GM19099 (cell line): Measurements from ENCODE around the gene TP53BP2.

Experiments used
- POLR2A ChIP-seq: IDR thresholded peaks from 3 replicates; pipeline ENCODE4 v1.6.1; 2011; ENCODE audit warnings: low read depth; ENCODE audit not compliant: insufficient read length; ENCODE audit errors: extremely low read depth

The TP53BP2 gene

DNA sequence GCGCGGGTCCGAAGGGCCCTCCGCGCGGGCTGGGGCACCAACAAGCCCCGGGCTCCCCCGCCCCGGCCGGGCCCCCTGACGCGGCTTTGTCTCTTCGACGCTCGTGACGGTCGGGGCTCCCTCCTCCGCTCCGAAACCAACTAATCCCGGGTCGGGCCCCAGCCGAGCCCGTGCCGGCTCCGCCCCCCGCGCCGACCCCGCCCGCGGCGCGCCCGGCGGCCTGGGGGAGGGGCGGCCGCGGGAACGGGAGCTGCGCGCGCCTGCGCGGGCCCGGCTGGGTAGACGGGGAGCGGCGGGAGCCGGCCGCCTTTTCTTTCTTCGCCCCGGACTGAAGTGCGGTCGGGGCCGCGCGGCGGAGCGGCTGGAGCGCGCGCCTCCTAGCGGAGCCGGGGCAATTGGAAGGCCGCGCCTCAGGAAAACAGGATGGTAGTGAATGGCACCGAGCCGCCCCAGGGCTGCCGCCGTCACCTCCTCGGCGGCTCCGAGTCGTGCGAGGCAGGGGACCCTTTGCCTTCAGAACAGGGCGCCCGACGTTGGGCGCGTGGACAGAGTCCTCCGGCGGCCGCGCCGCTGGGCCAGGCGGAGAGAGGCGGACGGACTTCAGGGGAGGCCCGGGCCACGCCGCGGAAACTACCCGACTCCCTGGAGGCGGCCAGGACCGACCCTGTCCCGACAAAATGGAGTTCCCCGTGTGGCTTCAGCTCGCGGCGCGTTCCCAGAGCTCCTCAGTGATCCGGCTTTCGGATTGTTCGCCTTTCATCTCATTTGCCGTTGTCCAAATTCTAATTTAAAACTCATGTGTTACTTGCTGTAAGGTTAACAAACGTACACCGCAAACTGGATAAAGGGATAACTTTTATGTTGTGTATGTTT lies at the start of gene TP53BP2:
Gene TP53BP2, minus strand, starts transcription at position 138 of the 873 bp plus-strand sequence. CDS start 267 bp downstream, outside the sequence.
- peak; percentile 79 for TF ChIP-seq POLR2A

GRCh38 chr1:223887747-223888418 lies 42.1 kb upstream of the TP53BP2 start:
- TF ChIP-seq POLR2A = no peak

DNA sequence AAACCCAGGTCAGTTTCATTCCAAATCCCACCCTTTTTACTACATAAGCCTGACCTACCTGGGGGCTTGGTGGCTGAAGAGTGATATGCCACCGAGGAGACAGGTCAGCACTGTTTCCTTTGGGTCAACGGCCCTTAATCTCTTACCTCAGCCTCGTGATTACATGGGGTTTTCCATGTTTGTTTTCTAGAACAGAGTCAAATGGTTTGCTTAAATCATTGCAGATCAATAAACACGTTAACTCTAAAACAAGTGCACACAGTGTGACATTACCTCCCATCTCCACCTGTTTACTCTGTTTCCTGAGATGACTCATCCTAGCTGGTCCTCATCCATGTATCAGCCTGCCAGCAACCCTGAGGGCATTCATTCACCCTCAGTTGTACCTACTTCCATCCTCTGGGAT lies 40.8 kb upstream of the TP53BP2 start:
- TF ChIP-seq POLR2A = no peak

GRCh38 chr1:223885614-223886013 lies 39.9 kb upstream of the TP53BP2 start:
- no peak for TF ChIP-seq POLR2A

- TF ChIP-seq POLR2A = no peak
These were observed 33.0 kb upstream of the TP53BP2 start for GRCh38 chr1:223878598-223879325.

GRCh38 chr1:223877804-223878203 lies 32.1 kb upstream of the TP53BP2 start:
- TF ChIP-seq POLR2A = no peak

- no peak for TF ChIP-seq POLR2A
These were observed 30.8 kb upstream of the TP53BP2 start for GRCh38 chr1:223876590-223876989.

DNA sequence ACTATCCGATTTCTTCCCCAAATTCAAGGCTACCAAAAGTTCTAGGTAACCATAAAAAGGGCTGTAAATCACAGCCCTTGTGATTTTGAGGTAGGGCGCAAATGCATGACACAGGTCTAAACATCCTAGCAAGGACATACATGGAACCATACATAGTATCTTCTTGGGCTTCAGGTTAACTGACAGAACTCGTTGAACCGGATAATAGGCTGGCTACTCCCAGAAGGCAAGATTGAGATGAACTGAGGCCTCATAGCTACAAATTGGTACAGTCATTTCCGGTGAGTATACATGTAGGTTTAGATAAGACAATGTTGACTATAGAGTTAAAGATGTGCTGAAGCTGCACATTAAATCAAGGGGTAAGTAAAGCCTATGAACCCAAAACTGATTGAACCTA lies 27.3 kb upstream of the TP53BP2 start:
- TF ChIP-seq POLR2A = no peak

GRCh38 chr1:223872308-223872901 lies 26.7 kb upstream of the TP53BP2 start:
- no peak for TF ChIP-seq POLR2A

- TF ChIP-seq POLR2A = no peak
These were observed 25.1 kb upstream of the TP53BP2 start for GRCh38 chr1:223870617-223871574.

DNA sequence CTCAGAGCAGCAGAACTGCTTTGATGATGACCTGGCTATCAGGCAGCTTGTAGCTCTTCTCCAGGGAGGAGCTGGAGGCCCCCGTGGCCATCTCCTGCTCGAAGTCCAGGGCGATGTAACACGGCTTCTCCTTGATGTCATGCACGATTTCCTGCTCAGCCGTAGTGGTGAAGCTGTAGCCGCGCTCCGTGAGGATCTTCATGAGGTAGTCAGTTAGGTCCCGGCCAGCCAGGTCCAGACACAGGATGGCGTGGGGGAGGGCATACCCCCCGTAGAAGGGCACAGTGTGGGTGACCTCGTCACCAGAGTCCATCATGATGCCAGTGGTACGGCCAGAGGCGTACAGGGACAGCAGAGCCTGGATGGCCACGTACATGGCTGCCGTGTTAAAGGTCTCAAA lies 18.3 kb upstream of the TP53BP2 start:
- no peak for TF ChIP-seq POLR2A

DNA sequence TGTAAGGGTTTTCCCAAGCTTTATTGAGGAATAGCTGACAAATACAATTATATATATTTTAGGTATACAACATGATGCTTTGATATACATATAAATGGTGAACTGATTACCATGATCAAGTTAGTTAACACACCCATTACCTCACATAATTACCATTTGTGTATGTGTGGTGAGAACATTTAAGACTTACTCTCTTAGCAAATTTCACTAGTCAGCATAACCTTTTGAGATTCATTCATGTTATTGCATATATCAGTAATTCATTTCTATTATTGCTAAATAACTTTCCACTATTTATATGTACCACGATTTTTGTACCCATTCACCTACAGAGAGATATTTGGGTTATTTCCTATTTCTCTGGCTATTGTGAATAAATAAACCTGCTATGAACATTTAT lies 16.2 kb upstream of the TP53BP2 start:
- no peak for TF ChIP-seq POLR2A

- no peak for TF ChIP-seq POLR2A
These were observed 14.4 kb upstream of the TP53BP2 start for GRCh38 chr1:223860051-223860622.

GRCh38 chr1:223859058-223859457 lies 13.3 kb upstream of the TP53BP2 start:
- TF ChIP-seq POLR2A = no peak
